ENCODE results near the gene TMEM207.

Gene TMEM207

DNA sequence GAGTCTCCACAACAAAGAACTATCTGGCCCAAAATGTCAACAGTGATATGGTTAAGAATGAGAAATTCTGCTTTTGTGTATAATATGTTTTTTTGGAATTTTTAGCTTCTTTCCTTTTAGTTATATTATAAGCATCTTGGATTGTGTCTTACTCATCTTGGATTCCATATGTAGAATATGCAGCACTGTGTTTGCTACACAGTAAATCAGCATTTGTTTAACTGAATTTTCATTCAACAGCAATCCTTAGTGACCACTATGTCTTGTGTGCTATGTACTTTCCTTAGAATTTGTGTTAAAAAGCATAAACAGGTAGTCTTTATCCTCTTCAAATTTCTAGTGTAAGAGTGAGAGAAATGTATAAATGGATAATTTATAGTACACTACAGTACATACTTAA, 18.2 kb upstream of the TMEM207 start:
- Histone ChIP-seq H3K27ac (ENCODE audit: low read length) (no peak overlapping the region), H3K9me3 (ENCODE audit: insufficient read depth, low read length) (no peaks in the 10 kb centered on the region), H3K36me3 (replicated peaks; ENCODE audit: low read depth, low read length) (peaks cover 3% of the 10 kb centered on the region), H3K4me3 (ENCODE audit: low read length) (no peak overlapping the region), H3K4me1 (ENCODE audit: low read length) (no peaks in the 10 kb centered on the region), H2AFZ (ENCODE audit: low read depth, low read length) (no peak overlapping the region), H3K9ac (ENCODE audit: low read length) (no peak overlapping the region), H3K4me2 (ENCODE audit: low read length) (no peak overlapping the region), H3K79me2 (ENCODE audit: low read length) (no peaks in the 10 kb centered on the region), H3K27me3 (ENCODE audit: low read depth, low read length) (no peaks in the 10 kb centered on the region), H4K20me1 (ENCODE audit: insufficient read depth, low read length) (no peaks in the 10 kb centered on the region)
- no peak for TF ChIP-seq EZH2phosphoT487 (IDR thresholded peaks at IDR 0.05; ENCODE audit: low read depth)
- TF ChIP-seq, protein P1, sequence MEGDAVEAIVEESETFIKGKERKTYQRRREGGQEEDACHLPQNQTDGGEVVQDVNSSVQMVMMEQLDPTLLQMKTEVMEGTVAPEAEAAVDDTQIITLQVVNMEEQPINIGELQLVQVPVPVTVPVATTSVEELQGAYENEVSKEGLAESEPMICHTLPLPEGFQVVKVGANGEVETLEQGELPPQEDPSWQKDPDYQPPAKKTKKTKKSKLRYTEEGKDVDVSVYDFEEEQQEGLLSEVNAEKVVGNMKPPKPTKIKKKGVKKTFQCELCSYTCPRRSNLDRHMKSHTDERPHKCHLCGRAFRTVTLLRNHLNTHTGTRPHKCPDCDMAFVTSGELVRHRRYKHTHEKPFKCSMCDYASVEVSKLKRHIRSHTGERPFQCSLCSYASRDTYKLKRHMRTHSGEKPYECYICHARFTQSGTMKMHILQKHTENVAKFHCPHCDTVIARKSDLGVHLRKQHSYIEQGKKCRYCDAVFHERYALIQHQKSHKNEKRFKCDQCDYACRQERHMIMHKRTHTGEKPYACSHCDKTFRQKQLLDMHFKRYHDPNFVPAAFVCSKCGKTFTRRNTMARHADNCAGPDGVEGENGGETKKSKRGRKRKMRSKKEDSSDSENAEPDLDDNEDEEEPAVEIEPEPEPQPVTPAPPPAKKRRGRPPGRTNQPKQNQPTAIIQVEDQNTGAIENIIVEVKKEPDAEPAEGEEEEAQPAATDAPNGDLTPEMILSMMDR (IDR thresholded peaks at IDR 0.05; ENCODE audit: low read depth, low read length): no peak

DNA sequence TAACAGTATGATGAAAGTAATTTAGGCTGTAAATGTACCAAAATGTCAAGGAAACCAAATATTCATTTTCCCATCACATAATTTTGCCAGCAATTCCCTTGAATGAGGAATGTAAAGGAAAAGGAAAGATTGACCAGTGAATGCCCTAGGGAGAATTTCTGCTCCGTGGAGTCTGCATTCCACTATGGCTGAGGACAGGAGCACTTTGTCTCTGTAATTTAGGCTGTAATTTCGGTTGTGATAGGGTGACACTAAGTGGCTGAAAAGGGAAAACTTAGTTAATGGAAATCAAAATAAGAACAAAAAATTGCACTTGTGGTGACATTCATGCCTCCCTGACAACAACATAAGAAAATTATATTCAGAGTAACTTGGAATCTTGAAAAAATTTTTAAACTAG, 8.3 kb upstream of the TMEM207 start:
- Histone ChIP-seq H3K9ac (ENCODE audit: low read length) (no peak overlapping the region), H3K27me3 (ENCODE audit: low read depth, low read length) (no peaks in the 10 kb centered on the region), H3K79me2 (ENCODE audit: low read length) (no peaks in the 10 kb centered on the region), H3K36me3 (replicated peaks; ENCODE audit: low read depth, low read length) (no peaks in the 10 kb centered on the region), H3K4me2 (ENCODE audit: low read length) (no peak overlapping the region), H3K4me3 (ENCODE audit: low read length) (no peak overlapping the region), H3K9me3 (ENCODE audit: insufficient read depth, low read length) (no peaks in the 10 kb centered on the region), H3K4me1 (ENCODE audit: low read length) (peaks cover 15% of the 10 kb centered on the region), H3K27ac (ENCODE audit: low read length) (no peak overlapping the region), H4K20me1 (ENCODE audit: insufficient read depth, low read length) (no peaks in the 10 kb centered on the region), H2AFZ (ENCODE audit: low read depth, low read length) (no peak overlapping the region)
- TF ChIP-seq EZH2phosphoT487 (IDR thresholded peaks at IDR 0.05; ENCODE audit: low read depth): no peak
- TF ChIP-seq, protein P1 (IDR thresholded peaks at IDR 0.05; ENCODE audit: low read depth, low read length): peak; percentile 30

DNA sequence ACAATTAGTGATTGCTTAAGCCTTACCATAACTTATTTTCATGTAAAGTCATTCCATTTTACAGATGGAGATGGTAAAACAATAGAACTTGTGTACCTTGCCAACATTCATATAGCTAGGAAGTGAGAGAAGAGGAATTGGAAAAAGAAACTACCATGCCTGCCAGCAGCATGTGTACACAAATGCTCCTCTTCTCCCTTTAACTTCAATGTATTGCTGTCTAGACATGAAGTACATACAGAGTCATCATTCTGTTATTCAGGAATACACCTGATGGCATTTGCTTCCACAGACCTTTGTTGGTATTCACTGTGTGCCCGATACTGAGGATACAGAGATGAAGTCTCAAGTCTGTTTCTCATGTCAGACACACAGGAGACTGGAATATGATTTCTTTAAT, 7.1 kb upstream of the TMEM207 start:
- TF ChIP-seq EZH2phosphoT487 (IDR thresholded peaks at IDR 0.05; ENCODE audit: low read depth): no peak
- TF ChIP-seq, protein P1 (IDR thresholded peaks at IDR 0.05; ENCODE audit: low read depth, low read length): no peak
- Histone ChIP-seq H4K20me1 (ENCODE audit: insufficient read depth, low read length) (no peaks in the 10 kb centered on the region), H3K27me3 (ENCODE audit: low read depth, low read length) (no peaks in the 10 kb centered on the region), H3K9me3 (ENCODE audit: insufficient read depth, low read length) (no peaks in the 10 kb centered on the region), H3K36me3 (replicated peaks; ENCODE audit: low read depth, low read length) (no peaks in the 10 kb centered on the region), H2AFZ (ENCODE audit: low read depth, low read length) (no peak overlapping the region), H3K79me2 (ENCODE audit: low read length) (no peaks in the 10 kb centered on the region), H3K27ac (ENCODE audit: low read length) (no peak overlapping the region), H3K4me1 (ENCODE audit: low read length) (peaks cover 15% of the 10 kb centered on the region), H3K9ac (ENCODE audit: low read length) (no peak overlapping the region), H3K4me3 (ENCODE audit: low read length) (no peak overlapping the region), H3K4me2 (ENCODE audit: low read length) (peak overlapping the region; percentile 22)

DNA sequence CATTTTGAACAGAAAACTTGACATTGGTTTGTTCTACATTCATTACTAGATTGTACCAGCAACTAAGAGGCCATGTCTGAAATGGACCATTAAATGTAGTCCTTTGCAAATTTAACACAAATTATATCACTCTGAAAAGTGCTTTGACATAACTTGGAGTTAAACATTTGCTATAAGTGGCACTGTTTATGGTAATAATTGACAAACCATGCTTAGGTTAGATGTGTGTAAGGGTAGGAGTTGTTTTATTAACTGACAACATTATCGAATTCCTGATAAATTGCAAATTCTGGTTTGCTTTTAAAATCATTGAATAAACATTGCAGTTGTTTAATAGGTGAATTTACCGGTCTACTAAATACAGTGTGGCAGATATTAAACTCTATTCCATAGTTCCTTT, 6.1 kb upstream of the TMEM207 start:
- no peak for TF ChIP-seq EZH2phosphoT487 (IDR thresholded peaks at IDR 0.05; ENCODE audit: low read depth)
- TF ChIP-seq, protein P1 (IDR thresholded peaks at IDR 0.05; ENCODE audit: low read depth, low read length): no peak
- no peaks in the 10 kb centered on the region for H3K9me3 ChIP-seq (ENCODE audit: insufficient read depth, low read length)

More for the DNA sequence above, 6.1 kb upstream of the TMEM207 start:
- H3K36me3 ChIP-seq (replicated peaks; ENCODE audit: low read depth, low read length): no peaks in the 10 kb centered on the region
- H3K27ac ChIP-seq (ENCODE audit: low read length): no peak overlapping the region
- no peak overlapping the region for H2AFZ ChIP-seq (ENCODE audit: low read depth, low read length)
- no peaks in the 10 kb centered on the region for H3K27me3 ChIP-seq (ENCODE audit: low read depth, low read length)
- H4K20me1 ChIP-seq (ENCODE audit: insufficient read depth, low read length): no peaks in the 10 kb centered on the region
- no peaks in the 10 kb centered on the region for H3K79me2 ChIP-seq (ENCODE audit: low read length)
- peaks cover 15% of the 10 kb centered on the region for H3K4me1 ChIP-seq (ENCODE audit: low read length)
- peak overlapping the region; percentile 12; the same call in 1 of the 2 replicates for H3K4me2 ChIP-seq (ENCODE audit: low read length)
- no peak overlapping the region for H3K9ac ChIP-seq (ENCODE audit: low read length)
- H3K4me3 ChIP-seq (ENCODE audit: low read length): no peak overlapping the region

All from OCI-LY3 (cell line).